NCI-H345 (cell line): Measurements from ENCODE around the gene EVX1.

Experiments used
- DNase-seq: peaks from one replicate; lab custom pipeline; 2025; lab: John Stamatoyannopoulos, UW

EVX1 gene

DNA sequence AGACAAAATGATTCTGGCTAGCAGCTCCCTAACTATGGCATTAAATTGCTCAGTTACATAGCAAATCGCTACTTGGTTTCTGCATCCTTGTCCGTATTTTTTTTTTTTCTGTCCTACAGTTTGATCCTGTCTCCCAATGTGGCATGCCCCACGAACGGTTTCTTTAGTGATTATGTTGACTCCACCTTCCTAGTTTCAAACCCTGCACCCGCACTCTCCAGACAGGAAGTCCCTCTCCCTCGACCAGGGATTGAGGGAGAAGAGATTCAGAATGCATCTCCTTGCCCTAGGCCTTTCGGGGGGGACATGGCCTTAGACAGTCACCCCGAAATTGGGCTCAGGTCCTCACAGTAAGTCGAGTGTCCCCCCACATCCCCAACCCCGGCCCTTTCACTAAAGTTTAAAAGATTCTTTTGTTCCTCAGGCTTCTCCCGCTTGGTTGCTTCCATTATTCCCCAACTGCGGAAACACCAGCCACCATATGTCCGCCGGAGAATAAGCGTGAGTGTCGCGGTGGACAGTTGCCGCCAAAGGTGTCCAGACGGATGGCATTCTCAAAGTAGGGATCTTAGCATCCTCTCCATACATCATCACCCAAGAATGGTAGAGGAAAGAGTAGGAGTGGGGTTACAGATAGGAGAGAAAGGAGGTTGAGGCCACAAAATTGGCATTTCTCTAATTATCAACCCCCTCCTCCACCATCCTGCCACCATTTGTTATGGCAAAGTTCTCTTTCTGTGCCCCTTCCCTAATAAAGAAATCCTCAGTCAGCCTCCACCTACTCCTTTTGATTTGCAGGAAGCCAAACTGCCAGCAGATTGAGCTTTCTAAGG is 7.3 kb downstream of the EVX1 start:
- no peak for DNase-seq

DNA sequence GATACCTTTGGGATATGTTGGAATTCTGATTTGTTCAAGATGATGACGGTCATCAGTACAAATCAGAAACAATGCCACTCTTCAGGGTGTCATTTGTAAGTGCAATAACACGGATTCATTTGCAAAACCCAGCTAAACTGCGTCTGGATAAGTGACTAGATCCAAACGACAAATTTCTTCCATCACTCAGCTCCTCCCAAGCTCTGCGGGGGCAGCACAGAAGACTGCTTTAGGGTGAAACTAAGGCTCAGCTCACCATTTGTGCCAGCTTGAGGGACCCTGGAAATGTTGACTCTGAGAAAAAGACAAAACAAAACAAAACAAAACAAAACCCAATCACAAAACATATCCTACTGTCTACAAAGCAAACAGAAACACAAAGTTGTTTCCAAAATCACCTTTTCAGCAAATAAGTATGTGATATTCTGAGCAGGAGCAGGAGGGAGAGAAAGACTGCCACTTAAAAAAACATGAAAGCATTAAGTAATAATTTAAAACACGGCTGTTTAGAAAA is 8.0 kb downstream of the EVX1 start:
- DNase-seq = no peak

DNA sequence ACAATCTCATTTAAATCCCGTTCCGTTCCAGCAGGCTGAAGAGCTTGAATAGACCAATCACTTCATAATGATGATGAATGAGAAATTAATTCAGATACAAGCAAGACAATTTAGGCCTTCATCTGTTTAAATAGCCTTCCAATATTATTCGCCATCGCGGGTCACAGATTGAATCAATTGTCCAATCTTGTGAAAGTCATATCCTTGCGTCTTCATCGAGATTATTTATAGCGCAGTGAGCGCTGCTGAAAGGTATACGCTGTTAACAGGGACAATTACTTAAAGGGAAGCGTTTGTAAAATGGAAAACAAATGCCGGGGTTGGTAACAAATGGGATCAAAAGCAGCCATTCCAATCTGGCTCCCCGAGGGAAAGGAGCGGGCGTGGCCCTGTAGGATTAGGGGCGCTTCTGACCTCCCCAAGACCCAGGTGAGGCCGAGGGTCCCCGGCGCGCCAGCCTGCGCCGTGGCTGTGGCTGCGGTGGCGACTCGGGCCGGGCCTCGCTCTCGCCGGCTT is 8.6 kb downstream of the EVX1 start:
- no peak for DNase-seq

DNA sequence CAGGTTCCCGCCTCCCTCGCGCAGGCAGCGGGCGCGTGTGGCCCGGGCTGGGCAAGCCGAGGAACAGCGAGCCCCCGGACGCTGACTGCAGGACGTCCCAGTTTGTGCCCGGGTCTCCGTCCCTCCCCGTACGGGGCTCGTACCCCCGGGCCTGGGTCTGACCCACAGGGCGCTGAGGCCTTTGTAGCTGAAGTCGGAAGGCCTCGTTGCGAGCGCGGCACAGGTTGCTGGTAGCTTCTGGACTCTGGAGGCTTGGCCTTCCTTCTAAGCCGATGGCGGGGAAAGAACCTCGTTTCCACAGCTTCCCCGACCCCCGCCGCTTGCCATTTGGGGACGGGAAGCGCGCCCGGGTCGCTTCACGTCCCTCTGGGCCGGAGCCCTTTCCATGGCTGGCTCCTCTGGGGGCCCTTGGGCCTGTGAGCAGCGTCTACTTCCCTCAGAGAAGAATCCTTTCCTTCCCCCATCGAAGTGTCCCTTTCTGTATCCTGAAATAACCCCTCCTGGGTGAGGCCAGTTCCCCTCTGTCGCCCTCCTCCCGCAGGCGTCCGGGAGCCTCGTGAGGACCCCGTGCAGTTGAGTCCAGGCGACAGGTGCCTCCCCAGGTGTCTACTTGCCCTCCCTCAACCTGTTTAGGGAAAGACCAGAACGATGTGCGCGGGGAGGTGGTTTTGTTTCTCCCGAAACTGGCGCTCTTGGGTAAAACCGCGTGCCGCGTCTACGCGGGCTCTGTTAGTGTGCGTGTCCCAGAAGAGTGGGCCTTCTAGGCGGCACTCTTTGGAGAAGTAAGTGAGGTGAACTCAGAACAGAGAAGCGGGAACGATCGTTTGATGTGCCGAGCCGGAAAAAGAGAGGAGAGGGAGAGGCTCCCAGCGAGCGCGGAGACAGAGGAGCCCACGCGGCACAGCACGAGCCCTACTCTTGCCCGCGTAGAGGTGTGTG is 9.3 kb downstream of the EVX1 start:
- no peak for DNase-seq

DNA sequence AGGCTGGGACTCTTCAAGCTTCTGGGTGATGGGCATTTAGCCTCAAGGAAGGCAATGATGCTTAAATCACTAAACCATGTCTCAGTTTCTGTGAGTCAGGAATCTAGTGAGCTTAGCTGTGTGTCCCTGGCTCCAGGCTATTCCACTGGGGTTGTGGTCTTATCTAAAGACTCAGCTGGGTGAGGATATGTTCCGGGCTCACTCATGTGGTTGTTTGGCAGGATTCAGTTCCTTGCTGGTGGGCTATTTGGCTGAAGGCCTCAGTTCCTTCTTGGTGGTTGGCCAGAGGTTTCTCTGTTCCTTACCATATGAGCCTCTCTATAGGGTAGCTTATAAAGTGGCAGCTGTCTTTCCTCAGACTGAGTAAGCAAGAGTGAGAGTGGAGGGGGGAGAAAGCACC is 12.0 kb downstream of the EVX1 start:
- DNase-seq = no peak

DNA sequence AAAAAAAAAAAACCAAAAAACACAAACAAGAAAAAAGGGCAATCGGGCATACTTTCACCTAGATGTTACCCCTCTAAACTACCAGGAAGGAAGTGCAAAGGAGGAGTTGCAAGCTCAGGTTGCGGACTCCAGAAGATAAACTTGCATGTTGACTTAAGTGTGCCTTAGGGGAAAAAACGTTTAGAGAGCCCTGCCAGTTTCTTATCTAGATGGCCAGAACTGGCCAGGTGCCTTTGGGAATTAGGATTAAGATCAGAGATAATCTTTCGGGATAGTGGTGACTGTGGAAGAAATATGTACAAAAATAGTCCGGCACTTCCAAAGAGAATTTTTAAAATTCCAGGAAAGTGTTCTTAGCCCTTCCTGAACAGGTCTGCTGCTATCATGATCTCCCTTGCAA is 17.6 kb downstream of the EVX1 start:
- DNase-seq = no peak

DNA sequence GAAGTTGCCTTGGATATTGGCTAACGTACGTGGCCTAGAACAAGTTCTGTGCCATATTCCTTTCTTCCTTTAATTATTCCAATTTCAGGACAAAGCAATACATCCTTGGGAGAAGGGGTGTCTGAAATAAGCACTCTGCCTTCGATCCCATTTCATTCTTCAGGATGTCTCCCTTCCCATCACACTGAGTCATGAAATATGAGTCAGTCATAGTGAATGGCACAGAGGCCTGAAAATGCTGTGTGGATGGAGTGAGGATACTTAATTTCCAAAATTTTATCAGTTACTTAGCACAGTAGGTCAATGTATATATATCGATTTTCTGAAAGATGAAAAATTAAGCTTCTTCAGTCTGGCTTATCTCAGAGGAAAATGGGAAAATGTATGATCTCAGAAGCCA is 19.5 kb downstream of the EVX1 start:
- no peak for DNase-seq

DNA sequence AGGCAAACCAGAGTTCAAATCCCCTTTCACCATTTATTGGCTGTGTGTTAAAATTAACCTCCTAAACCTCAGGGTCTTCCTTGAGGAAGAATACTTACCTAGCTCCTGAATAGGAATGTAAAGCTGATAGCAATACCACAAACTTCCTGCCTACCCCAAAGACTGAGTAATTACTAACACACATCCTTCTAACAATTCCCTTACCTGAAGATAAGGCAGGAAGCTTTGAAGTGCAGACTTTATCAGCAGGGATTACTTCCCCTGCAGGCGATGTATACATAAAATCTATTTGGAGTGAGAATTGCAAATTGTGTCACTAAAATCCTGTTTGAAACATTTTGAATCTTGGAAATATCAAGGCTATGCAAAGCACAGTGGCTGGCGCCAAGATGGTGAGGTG is 21.2 kb downstream of the EVX1 start:
- no peak for DNase-seq

DNA sequence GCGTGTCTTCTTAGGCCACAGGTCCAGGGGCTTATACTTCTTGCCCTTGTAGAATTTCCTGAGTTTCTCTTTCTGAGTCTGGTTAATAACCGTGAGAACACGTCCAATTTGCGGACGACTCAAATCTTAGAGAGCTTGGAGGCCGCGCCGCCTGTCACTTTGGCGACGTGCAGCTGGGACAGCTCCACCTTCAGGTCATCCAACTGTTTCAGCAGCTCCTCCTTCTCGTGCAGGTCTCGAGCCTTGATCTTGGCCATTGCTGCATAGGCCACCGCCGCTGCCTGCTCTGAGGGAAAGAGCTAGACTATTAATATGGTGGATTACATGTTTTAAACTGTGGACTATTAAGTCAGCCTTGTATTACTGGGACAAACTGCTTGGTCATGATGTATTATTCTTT is 26.9 kb downstream of the EVX1 start:
- no peak for DNase-seq

DNA sequence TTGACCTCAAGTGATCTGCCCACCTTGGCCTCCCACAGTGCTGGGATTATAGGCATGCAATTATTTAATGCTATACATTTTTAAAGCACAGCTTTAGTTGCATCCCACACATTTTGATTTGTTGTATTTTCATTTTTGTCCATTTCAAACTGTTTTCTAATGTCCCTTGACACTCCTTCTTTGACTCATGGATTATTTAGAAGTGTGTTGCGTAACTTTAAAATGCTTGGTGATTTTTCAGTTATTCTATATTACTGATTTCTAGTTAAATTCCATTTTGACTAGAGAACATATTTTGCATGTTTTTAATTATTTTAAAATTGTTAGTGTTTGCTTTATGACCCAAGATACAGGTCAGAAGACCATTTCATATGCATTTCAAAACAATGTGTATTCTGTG is 28.8 kb downstream of the EVX1 start:
- no peak for DNase-seq

DNA sequence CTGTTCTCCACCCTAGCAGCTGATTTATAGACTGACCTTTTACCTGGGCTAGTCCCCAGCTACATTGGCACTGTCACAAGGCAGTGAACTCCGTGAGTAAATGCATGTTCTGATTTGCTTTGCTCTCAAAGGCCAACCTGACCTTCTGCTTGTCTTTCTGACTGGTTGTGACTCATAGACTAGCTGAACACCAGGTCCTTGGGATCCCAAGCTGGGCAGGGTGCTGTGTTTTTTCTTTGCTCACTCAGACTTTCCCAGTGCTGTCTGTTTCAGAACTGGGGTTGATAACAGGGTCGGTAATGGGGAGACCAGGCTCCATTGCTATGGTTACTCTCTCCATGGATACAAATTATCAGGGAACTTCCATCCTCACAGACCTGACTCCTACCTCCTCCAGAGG is 35.0 kb downstream of the EVX1 start:
- DNase-seq = no peak

DNA sequence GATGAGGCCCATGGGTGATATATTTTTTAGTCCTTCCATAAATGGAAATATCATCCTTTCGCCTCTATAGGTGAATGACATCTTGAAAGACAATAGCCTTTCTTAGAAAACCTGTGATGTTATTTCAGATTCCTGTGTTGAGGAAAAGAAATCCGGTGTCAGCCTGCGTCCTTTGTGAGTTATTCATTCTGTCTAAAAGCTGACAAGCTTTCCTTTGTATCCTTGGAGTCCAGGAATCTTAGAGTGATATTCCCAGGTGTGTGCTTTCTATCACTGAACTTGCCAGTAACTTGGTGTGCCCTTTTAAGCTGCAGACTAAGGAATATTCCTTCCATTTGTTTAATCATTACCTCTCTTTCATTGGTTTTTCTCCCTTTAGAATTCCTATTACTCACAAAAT is 41.0 kb downstream of the EVX1 start:
- DNase-seq = no peak

DNA sequence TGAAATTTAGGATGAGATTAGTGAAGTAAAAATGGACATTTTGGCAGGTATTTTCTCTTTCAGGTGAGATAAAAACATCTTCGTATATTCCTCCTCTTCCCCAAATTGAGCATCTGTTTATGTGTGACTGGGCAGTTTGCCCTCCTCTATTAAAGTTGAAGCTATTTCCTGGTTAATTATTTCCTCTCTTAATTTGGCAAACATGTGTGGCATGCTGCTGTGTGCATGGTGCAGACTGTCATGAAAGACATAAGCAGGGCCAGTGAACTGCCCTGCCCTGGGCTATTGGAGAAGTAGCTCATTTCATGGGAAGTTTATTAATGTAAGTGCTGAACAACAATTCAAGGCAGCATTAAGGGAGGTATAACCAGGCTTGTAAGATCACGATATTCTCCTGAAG is 52.6 kb downstream of the EVX1 start:
- DNase-seq = no peak

DNA sequence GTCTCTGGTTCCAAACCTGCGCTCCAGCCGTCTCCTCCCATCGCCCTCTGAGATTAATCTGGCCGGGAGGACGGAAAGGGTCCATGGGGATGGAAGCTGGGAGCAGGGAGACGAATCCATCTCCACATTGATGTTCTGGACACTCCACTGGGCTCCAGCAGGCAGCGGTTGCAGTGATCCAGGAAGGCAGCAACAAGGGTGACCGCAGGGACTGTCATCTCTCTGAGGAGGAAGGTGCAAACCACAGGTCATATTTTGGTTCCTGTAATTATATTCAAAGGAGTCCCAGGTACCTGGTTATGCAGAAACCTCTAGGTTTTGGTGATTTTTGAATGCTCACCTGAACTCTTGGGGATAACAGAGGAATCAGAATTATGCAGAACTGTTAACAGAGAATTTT is 54.8 kb downstream of the EVX1 start:
- no peak for DNase-seq
